Keratinocyte (primary cell): ENCODE measurements around the gene GPX1.

Source experiments
- EZH2 ChIP-seq: IDR thresholded peaks from one replicate; pipeline ENCODE4 v1.6.1; 2012; ENCODE audit warnings: inconsistent platforms, mild to moderate bottlenecking, low read length, moderate library complexity
- TF ChIP-seq, protein P1 (sequence below), 3 experiments: IDR thresholded peaks in 1 of 3; conservative IDR thresholded peaks in 1 of 3; optimal IDR thresholded peaks in 1 of 3; 2 replicates in 2 of 3; 3 replicates in 1 of 3; pipeline versions ENCODE3 to v1.5.1; 2011; ENCODE audit warnings: low read length in 3 of 3, mild to moderate bottlenecking in 3 of 3, moderate library complexity in 2 of 3, control low read depth in 1 of 3, inconsistent platforms in 1 of 3; ENCODE audit not compliant: insufficient read depth in 2 of 3; ENCODE audit errors: extremely low read depth in 1 of 3

DNA sequence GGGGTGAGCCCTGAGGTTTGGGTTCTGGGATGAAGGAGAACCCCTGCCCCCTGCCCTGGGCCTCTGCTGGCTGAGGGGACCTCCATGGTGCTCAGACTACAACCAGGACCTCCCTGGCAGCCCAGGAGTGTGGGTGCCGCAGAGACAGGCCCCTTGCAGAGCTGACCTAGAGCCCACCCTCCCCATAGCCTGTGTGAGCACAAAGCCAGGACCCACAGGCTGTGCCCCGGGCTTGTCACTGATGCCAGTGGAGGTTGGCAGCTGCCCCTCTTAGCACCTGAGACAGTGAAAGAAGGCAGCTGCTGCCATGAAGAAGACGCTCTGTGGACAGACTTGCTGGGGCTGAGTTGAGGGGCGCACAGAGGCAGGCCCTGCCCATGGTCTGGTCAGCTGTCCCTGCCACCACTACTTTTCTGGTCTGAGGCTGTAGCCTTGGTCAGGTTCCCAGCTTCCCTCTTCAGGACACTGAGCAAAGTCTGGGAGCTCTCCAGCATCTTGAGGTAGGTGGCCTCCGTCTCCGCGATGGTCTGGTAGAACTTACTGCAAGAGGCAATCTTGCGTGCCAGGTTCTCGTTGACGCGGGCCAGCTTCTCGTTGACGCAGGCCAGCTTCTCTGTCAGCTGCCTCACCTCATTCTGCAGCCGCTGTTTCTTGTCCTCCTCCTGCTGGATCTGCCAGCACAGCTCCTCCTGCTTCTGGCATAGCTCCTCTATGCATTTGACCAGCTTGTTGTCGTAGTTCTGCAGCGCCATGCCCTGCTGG is 41.3 kb downstream of the GPX1 start:
- TF ChIP-seq, protein P1, sequence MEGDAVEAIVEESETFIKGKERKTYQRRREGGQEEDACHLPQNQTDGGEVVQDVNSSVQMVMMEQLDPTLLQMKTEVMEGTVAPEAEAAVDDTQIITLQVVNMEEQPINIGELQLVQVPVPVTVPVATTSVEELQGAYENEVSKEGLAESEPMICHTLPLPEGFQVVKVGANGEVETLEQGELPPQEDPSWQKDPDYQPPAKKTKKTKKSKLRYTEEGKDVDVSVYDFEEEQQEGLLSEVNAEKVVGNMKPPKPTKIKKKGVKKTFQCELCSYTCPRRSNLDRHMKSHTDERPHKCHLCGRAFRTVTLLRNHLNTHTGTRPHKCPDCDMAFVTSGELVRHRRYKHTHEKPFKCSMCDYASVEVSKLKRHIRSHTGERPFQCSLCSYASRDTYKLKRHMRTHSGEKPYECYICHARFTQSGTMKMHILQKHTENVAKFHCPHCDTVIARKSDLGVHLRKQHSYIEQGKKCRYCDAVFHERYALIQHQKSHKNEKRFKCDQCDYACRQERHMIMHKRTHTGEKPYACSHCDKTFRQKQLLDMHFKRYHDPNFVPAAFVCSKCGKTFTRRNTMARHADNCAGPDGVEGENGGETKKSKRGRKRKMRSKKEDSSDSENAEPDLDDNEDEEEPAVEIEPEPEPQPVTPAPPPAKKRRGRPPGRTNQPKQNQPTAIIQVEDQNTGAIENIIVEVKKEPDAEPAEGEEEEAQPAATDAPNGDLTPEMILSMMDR (optimal IDR thresholded peaks at IDR 0.05 in 1 of 3, IDR thresholded peaks at IDR 0.05 in 1 of 3, conservative IDR thresholded peaks at IDR 0.05 in 1 of 3; ENCODE audit: extremely low read depth in 1 of 3, insufficient read depth in 2 of 3, low read length in 3 of 3), result no peak
- no peak for TF ChIP-seq EZH2
